GM10847 (cell line): Measurements from ENCODE around the gene CAPN12.

Experiments used
- POLR2A ChIP-seq: IDR thresholded peaks from 2 replicates; pipeline ENCODE4 v1.6.1; 2011; ENCODE audit not compliant: insufficient read length; ENCODE audit errors: extremely low read depth

Gene CAPN12

GRCh38 chr19:38744298-38744681, at the start of gene CAPN12:
Gene CAPN12, minus strand, starts transcription at chr19:38744474. Its CDS starts 309 bp downstream, at chr19:38744165.
- no peak for TF ChIP-seq POLR2A

DNA sequence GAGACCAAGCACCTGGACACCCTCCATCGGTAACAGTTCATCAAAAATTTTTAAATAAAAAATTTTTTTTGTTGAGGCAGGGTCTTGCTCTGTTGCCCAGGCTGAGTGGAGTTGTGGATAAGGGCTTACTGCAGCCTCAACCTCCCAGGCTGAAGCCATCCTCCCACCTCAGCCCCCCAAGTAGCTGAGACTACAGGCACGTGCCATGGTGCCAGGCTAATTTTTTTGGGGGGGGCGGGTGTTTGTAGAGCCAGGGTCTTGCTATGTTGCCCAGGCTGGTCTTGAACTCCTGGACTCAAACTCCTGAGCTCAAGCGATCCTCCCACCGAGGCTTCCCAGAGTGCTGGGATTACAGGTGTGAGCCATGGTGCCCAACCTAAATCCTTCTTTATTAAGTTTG, 49.4 kb upstream of the CAPN12 start:
- no peak for TF ChIP-seq POLR2A

GRCh38 chr19:38793177-38793576, 48.9 kb upstream of the CAPN12 start:
- TF ChIP-seq POLR2A: no peak

DNA sequence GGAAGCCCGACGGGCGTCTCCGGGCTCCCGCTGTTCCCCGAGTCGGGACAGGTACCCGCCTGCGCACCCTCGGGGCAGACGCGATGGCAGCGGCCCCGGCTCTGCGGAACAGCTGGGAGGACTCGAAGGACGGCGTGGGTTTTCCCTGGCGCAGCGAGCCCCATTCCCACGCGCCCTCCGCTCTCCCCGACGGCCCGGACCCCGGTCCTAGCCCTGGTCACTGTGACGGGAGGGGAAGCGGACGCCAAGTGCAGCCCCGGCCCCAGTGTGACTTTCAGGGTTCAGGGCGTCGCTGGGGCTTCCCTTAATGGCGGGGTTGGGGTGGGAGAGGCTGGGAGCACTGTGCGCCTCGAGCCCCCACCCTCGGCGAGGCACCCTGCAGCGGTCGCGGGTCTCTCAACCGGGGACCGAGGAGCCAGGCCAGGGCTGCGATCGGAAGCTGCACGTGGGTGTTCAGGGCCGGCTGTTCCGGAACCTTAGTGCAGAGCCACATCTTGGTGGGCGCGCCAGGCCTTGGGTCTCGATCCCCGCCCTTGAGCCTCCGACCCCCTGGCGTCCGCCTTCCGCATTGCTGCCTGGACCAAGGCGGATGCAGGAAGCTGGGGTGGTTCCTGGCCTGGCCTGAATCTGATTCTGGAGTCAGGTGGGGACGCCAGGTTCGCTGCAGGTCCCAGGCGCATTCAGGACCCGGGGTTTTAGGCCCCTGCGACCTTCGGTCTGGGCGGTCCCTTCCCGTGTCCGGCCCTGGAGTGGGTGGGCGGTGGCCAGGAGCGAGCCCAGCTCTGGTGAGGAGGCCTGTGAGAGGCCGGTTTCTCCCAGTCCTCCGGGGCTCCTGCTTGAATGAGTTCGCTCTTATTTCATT, 48.2 kb upstream of the CAPN12 start:
- TF ChIP-seq POLR2A: no peak

DNA sequence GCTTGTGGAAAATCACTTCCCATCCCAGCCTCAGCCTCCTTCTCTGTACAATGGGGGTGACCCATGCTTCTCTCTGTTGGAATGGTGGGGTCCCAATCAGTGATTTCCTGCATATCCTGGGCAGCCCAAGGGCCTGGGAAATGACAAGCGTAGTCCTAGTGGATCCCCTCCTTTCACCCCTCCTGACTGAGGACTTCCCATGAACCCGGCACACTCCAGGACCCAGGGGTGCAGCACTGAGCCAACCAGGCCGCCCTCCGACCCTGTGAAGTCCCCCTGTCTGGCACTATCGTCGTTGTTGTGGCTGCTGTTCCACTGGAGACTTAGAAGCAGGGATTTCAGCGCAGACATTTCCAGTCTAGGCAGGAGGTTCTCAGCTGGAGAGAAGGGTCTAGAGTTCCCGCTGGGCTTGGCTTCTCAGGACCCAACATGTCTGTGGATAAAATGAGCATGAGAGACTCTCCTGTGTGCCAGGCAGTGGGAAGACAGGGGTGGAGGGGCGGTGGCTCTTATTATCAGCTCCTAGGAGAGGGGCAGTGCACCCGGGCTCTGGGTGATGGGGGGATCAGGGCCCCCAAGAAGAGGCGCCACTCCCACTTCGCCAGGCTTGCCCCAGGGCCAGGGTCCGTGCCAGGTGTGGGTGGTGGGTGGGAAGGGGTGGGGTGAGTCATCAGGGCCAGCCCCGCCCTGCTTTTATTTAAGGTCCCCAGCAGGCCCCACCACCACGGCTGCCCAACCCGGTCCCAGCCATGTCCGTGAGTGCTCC, 44.4 kb upstream of the CAPN12 start, which contains the start of gene LGALS7B:
Gene LGALS7B, plus strand, starts transcription at position 723 of the 766 bp plus-strand sequence. Its CDS starts 27 bp downstream, at position 750.
- no peak for TF ChIP-seq POLR2A

- no peak for TF ChIP-seq POLR2A
These were observed 42.4 kb upstream of the CAPN12 start for GRCh38 chr19:38786572-38787265.

- no peak for TF ChIP-seq POLR2A
These were observed 41.0 kb upstream of the CAPN12 start for GRCh38 chr19:38785187-38785699.

GRCh38 chr19:38784224-38784623, 40.0 kb upstream of the CAPN12 start:
- no peak for TF ChIP-seq POLR2A

DNA sequence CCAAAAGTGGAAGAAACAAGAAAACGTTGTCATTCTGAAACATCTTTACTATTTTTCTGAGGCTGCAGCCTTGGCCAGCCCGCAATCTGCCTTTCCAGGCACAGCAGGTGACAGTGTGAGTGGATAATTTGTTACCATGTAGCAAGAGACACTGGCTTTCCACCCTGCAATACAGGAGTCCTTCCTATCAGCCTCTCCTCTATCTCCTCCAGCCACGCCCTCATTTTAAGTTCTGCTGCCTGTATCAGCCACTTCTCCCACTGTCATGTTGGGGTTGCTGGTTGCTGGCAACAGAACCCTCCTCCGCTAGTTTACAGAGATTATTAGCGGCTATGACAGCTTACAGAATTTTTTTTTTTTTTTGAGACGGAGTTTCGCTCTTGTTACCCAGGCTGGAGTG, 36.8 kb upstream of the CAPN12 start:
- no peak for TF ChIP-seq POLR2A

- TF ChIP-seq POLR2A: no peak
These were observed 36.2 kb upstream of the CAPN12 start for GRCh38 chr19:38780443-38780842.

DNA sequence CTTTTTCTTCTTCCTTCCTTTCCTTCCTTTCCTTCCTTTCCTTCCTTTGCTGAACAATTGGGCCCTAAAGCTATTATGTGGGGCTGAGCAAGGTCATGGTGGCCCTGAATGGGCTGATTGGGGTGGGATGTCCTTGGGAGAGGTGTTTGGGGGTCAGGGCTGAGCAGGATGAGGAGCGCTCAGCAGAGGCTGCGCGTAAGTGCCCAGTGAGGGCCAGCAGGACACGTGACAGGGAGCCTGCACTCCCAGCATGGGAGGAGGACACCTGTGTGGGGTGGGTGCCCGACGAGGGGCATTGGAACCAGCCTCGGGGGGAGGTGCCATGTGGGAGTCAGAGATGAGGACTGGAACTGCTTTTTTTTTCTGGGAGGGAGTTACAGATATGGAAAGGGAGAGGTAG, 34.5 kb upstream of the CAPN12 start:
- no peak for TF ChIP-seq POLR2A

GRCh38 chr19:38774181-38774950, 30.1 kb upstream of the CAPN12 start:
- TF ChIP-seq POLR2A: no peak

DNA sequence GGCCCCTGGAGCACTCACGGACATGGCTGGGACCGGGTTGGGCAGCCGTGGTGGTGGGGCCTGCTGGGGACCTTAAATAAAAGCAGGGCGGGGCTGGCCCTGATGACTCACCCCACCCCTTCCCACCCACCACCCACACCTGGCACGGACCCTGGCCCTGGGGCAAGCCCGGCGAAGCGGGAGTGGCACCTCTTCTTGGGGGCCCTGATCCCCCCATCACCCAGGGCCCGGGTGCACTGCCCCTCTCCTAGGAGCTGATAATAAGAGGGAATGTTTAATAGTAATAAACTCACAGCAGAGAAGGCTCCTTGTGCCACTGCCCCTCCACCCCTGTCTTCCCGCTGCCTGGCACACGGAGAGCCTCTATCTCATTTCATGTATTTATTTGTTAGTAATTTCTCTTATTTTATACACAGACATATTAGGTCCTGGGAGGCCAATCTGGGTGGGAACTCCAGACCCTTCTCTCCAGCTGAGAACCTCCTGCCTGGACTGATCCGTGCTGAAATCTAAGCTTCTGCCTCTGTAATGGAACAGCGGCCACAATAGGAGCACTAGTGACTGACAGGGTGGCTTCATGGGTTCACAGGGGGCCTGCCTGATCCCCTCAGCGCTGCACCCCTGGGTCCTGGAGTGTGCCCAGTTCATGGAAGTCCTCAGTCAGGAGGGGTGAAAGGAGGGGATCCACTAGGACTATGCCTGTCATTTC, 29.3 kb upstream of the CAPN12 start, which contains the start of gene LGALS7:
Gene LGALS7, minus strand, starts transcription at position 49 of the 709 bp plus-strand sequence. Its CDS starts 25 bp downstream, at position 24.
- TF ChIP-seq POLR2A: no peak
